Measurements from ENCODE around the gene ILKAP.

Gene ILKAP

DNA sequence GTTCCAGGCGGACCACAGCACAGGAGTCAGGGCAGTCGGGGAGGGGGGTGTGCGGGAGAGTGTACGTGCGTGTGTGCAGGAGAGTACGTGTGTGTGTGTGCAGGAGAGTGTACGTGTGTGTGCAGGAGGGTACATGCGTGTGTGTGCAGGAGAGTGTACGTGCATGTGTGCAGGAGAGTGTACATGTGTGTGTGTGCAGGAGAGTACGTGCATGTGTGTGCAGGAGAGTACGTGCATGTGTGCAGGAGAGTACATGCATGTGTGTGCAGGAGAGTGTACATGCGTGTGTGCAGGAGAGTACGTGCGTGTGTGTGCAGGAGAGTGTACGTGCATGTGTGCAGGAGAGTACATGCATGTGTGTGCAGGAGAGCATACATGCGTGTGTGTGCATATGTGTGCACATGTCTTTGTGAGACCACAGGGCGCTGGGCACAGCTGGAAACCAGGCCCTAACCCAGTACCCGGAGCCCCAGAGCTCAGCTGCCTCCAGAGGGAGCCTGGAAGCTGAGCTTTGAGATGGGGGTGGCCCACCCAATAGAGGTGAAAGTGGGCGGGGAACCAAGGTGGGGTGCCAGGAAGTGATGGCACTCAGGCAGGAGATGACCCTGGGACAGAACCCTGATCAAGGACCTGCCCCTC lies 78.9 kb downstream of the ILKAP start:
- no peak for DNase-seq (ENCODE audit: low read depth in 2 of 2)

DNA sequence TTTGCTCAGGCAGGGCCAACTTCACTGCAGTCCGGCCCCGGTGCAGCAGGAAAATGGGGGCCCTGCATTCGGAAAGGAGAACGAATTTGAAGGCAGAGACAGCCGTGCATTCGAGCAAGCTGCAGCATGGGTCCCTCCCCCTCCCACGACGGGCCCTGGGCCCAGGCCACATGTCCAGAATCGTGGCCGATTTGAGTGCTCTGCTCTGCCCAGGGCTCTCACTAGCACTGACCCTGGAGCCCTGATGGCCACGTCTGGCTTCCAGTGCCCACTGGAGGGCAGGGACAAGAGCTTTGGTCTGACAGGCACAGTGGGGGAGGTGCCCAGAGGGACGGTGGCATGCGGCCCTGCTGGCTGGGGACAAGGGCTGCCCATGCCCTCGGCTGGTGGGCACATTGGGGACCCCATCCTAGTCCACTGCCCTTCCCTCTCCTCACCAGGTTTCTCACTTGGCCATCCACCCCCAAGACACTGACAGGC lies 79.5 kb downstream of the ILKAP start:
- no peak for DNase-seq (ENCODE audit: low read depth in 2 of 2)

DNA sequence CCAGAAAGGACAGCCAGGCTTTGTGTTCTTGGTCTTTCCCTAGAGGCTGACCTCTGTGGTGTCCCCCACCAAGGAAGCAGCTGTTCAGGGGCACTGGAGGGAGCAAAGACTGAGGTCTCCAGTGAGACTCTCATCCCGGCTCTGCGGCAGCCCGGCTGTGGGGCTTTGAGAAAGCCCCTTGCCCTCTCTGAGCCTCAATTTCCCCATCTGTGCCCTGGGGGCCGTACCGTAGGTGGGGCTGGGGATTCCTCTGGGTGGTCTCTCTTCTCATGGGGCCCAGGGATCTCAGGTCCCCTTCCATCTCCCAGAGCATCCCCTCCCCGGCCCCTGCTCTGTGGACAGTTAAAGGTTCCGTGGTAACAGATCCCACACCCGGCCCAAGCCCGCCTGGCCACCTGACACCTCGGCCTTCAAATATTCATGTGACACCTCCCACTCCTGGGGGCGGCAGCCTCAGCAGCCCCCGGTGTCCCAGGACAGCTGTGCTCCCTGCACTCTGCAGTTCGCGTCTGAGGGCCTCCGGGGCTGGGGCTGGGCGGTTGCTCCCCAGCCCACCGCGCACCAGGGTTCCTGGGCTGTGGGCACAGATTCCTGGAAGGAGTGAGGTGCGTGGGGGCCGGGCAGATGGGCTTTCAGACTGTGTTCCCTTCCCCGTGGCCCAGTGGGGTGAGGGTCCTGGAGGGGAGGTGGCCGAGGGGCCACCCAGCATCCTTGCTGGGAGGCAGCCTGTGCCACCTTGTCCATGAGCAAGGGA lies 80.1 kb downstream of the ILKAP start:
- no peak for DNase-seq (ENCODE audit: low read depth in 2 of 2)

DNA sequence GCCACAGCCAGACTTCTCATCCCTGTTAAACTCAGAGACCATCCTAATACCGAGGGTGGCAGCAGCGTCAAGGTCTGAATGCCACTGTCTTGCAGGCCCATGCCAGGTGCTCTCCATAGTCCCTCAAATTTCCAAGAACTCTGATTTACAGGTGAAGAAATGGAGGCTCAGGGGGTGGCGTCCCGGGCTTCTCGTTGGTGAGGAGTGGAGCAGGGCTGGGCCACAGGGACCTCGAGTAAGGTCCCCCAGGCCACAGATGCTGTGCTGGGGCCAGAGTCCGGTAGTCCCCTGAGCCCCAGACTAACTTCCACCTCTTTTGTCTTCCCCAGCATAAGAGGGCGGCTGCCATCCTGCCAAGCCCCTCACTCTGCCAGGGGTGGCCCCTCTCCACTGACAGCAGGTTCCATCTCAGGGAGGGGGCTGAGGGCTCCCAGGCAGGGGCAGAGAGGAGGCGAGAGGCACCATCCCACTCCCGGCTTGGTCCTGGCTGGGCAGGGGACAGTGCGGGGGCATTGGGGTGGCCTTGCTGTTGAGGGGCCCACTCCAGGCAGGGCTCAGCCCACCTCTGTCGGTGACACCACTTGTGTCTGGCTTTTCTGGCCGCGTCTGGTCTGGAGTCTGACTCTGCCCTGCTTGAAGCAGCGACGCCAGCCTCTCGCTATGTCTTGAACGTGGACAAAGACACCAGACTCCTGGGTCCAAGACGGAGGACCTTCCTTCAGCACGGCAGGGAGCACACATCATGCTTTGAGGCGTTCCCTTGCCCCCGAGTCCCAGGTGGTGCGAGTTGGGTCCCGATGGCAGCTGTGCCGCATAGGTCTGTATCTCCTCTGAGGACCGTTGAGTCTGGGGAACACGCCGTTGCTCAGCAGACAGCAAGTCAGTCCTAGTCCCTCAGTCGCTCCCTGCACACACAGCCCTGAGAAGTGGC lies 80.9 kb downstream of the ILKAP start:
- no peak for DNase-seq (ENCODE audit: low read depth in 2 of 2)

DNA sequence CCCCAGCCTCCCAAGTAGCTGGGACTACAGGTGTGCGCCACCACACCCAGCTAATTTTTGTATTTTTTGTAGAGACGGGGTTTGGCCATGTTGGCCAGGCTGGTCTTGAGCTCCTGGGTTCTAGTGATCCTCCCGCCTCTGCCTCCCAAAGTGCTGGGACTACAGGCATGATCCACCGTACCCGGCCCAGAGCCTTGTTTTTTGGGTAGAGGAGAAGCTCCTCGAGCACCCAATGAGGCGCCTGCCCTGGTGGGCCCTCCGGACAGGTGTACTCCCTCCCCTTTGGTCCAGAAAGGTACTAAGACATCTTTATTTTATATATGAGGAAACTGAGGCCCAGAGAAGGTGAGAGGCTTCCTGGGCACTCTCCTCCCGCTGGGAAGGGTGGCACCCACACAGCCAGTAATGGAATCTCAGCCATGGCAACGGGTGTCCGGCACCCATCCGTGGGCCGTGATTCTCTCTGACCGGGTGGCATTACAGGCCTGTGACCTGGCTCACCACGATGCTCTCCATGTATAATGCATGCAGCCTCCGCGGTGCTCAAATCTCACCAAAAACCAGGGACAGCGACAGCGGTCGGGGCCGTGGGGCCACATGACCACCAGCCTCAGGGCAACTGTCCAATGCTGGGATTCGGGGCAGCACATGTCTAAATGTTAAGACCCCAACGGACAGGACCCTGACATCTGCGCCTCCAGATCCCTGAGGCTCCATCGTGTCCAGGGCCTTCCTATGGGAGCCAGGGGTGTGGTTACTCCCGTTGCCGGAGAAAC lies 81.8 kb downstream of the ILKAP start:
- DNase-seq (ENCODE audit: low read depth in 2 of 2), result no peak

DNA sequence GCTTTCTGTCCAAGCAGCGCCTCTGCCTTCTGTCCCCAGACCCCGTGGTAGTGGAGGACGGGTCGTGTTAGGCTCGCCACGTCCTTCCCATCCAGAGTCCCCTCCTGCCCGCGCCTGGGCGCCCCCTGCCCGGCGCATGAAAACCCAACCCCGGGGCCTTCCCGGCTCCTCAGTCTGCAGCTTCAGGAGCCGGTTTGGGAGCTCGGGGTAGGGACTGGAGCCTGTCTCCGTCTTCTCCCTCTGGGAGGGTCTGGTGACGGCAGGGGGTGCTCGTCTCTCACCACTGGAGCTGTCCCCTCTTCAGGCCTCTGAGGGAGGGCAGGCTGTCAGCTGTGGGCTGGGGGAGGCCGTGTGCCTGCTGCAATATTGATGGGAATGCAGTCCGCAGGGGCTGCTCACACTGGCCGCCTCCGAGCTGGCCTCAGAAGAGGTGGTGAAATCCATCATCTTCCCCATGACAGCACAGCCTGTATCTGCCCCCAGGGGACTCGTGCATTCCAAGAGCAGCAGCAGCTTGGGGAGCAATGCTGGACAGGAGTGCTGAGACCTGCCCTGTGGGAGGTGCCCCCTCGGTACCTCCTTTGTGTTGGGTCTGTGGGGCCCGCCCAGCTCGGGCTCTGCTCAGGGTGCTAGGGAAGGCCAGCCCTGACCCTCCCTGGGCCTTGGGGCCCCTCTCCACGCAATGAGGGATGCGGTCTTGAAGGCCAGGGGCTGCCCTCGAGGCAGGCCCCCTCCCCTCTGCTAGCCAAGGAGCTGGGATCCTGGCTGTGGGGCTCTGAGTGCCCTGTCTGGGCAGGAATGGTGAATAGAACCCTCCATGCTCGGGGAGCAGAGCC lies 82.8 kb downstream of the ILKAP start:
- DNase-seq (ENCODE audit: low read depth in 2 of 2), result no peak

All from stimulated activated CD8-positive, alpha-beta memory T cell treated with anti-CD3 and anti-CD28 coated beads, Interleukin-2, amount 100 ng/mL, for 1 hour (primary cell).